GM12878 (cell line): ENCODE measurements around the gene LTBP2. TPM values are rescaled to one million over a fixed set of nuclear protein-coding genes. Genes with fewer than 3 reads are reported as not detected.
A peak's percentile ranks its signal among the peaks of the same experiment; 100 is the strongest.

Source experiments
- ATAC-seq: fragments of 200-7000 bp; cut with Tn5 transposase; 3 replicates; pipeline ENCODE4 v1.9.1; 2020; ENCODE audit warnings: mild to moderate bottlenecking, moderate library complexity
- BruUV-seq: library from RNA; stranded (reverse); fragments of 400-500 nt; replicated peaks from 2 replicates; lab custom pipeline; 2021; lab: Mats Ljungman, UMichigan
- CTCF ChIA-PET: fragments of 300-600 bp; sonication (Branson Sonifier 250); formaldehyde crosslinking; extraction: SDS; loops from one replicate; lab custom pipeline; 2021; ENCODE audit warnings: inconsistent platforms; lab: Yijun Ruan, JAX
- POLR2A ChIA-PET: fragments of 350-600 bp; formaldehyde crosslinking; extraction: SDS; loops from one replicate; lab custom pipeline; 2021; ENCODE audit warnings: inconsistent platforms; lab: Charles Lee
- RAD21 ChIA-PET: fragments of 300-600 bp; sonication (Branson Sonifier 250); formaldehyde crosslinking; loops from one replicate; lab custom pipeline; 2023; ENCODE audit warnings: antibody characterized with exemption; ENCODE audit not compliant: unreplicated experiment; lab: Charles Lee
- SMC1A ChIA-PET: fragments of 300-600 bp; sonication (Branson Sonifier 250); formaldehyde crosslinking; loops from one replicate; lab custom pipeline; 2023; ENCODE audit not compliant: unreplicated experiment, uncharacterized antibody; lab: Charles Lee
- DNase-seq: peaks from one replicate; pipeline ENCODE4 v3.0.0-alpha.2; 2011; ENCODE audit warnings: low read depth, low spot score
- FAIRE-seq: peaks from 3 replicates; lab custom pipeline; 2011; peaks lifted over from hg19 to GRCh38; lab: Jason Lieb, UNC
- H2AFZ ChIP-seq: 2 replicates; pipeline ENCODE4 v1.6.0; 2011; ENCODE audit warnings: low read depth, low read length, control low read depth; ENCODE audit not compliant: control insufficient read depth
- H3K27ac ChIP-seq: 2 replicates; pipeline ENCODE4 v1.5.1; 2011; ENCODE audit warnings: control low read depth; ENCODE audit not compliant: control insufficient read depth, insufficient read depth
- H3K27me3 ChIP-seq, 2 experiments: replicated peaks in 1 of 2; 2 replicates each; pipeline versions ENCODE4 v1.6.0 to v1.6.1; 2011; ENCODE audit warnings: low read length in 1 of 2; ENCODE audit not compliant: control insufficient read depth in 2 of 2, insufficient read depth in 2 of 2
- H3K36me3 ChIP-seq, 2 experiments: 2 replicates each; pipeline ENCODE4 v1.5.1; 2011; ENCODE audit warnings: low read length in 1 of 2; ENCODE audit not compliant: control insufficient read depth in 2 of 2, insufficient read depth in 2 of 2
- H3K4me1 ChIP-seq: 2 replicates; pipeline ENCODE4 v1.6.1; 2011; ENCODE audit warnings: mild to moderate bottlenecking, low read length, moderate library complexity, mixed read lengths; ENCODE audit not compliant: control insufficient read depth, insufficient read depth
- H3K4me2 ChIP-seq: 2 replicates; pipeline ENCODE4 v1.6.0; 2011; ENCODE audit warnings: control low read depth; ENCODE audit not compliant: control insufficient read depth, insufficient read depth
- H3K4me3 ChIP-seq: fragments of 200-600 bp; sonication (generic); 2 replicates; pipeline ENCODE4 v1.5.1; 2016
- H3K79me2 ChIP-seq: 2 replicates; pipeline ENCODE4 v1.6.0; 2011; ENCODE audit warnings: low read length; ENCODE audit not compliant: control insufficient read depth, insufficient read depth
- H3K9ac ChIP-seq: 2 replicates; pipeline ENCODE4 v1.8.0; 2011; ENCODE audit warnings: low read length, control low read depth, mixed read lengths; ENCODE audit not compliant: control insufficient read depth, insufficient read depth
- H3K9me3 ChIP-seq: replicated peaks from 3 replicates; pipeline ENCODE4 v1.5.1; 2011; ENCODE audit warnings: mild to moderate bottlenecking, low read length; ENCODE audit not compliant: control insufficient read depth, insufficient read depth
- H4K20me1 ChIP-seq: 2 replicates; pipeline ENCODE4 v1.6.0; 2011; ENCODE audit not compliant: control insufficient read depth, insufficient read depth
- BMI1 ChIP-seq: fragments of 450-650 bp; IDR thresholded peaks from 2 replicates; pipeline ENCODE4 v1.6.1; 2016; ENCODE audit warnings: mild to moderate bottlenecking, moderate library complexity, borderline replicate concordance
- EED ChIP-seq: sonication (generic); IDR thresholded peaks from 2 replicates; pipeline ENCODE4 v1.6.1; 2016; ENCODE audit warnings: antibody characterized with exemption, low read depth
- IRF4 ChIP-seq: IDR thresholded peaks from 2 replicates; pipeline ENCODE4 v1.6.1; 2011; ENCODE audit warnings: low read depth, low read length
- MYC ChIP-seq: IDR thresholded peaks from 2 replicates; pipeline ENCODE4 v1.6.1; 2011; ENCODE audit warnings: mild to moderate bottlenecking, low read length, moderate library complexity, inconsistent platforms; ENCODE audit not compliant: insufficient read depth, insufficient replicate concordance, insufficient read length, severe bottlenecking
- NFXL1 ChIP-seq: fragments of 450-650 bp; IDR thresholded peaks from 2 replicates; pipeline ENCODE4 v1.6.1; 2017; ENCODE audit warnings: antibody characterized with exemption, mild to moderate bottlenecking, borderline replicate concordance
- NFYA ChIP-seq: IDR thresholded peaks from 2 replicates; pipeline ENCODE4 v1.6.1; 2011; ENCODE audit warnings: low read depth, mild to moderate bottlenecking, low read length, improper control_type of control experiment, borderline replicate concordance
- SIX5 ChIP-seq: IDR thresholded peaks from 2 replicates; pipeline ENCODE4 v1.6.1; 2011; ENCODE audit warnings: mild to moderate bottlenecking, low read depth, low read length, moderate library complexity; ENCODE audit not compliant: severe bottlenecking
- SMC3 ChIP-seq: IDR thresholded peaks from 2 replicates; pipeline ENCODE4 v1.6.1; 2011; ENCODE audit warnings: low read length, improper control_type of control experiment, borderline replicate concordance
- TARDBP ChIP-seq: IDR thresholded peaks from 2 replicates; pipeline ENCODE4 v1.6.1; 2016; ENCODE audit warnings: borderline replicate concordance
- TCF12 ChIP-seq: IDR thresholded peaks from 2 replicates; pipeline ENCODE4 v1.6.1; 2011; ENCODE audit warnings: low read depth, mild to moderate bottlenecking, low read length
- TCF7 ChIP-seq: IDR thresholded peaks from 2 replicates; pipeline ENCODE4 v1.6.1; 2014; ENCODE audit warnings: antibody characterized with exemption, borderline replicate concordance
- WGBS: methylation state at CpG from one replicate; pipeline ENCODE4 v1.1.6; 2016; ENCODE audit warnings: low lambda C conversion rate; ENCODE audit not compliant: insufficient replicate concordance, insufficient coverage; ENCODE audit errors: missing lambda C conversion rate; 5-methylcytosine and 5-hydroxymethylcytosine counted together
- in situ Hi-C: fragments of 300-500 bp; cut with MboI; formaldehyde crosslinking; loops from 9 replicates; pipeline ENCODE4 v1.14.3; 2018; ENCODE audit warnings: mixed read lengths
- intact Hi-C: fragments of 100-400 bp; cut with micrococcal nuclease; formaldehyde crosslinking; loops from one replicate; pipeline ENCODE4 v1.14.2; 2022; ENCODE audit not compliant: unreplicated experiment
- polyA plus RNA-seq, 11 experiments: library from polyadenylated mRNA; depleted of rRNA in 4 of 11; unstranded in 6 of 11; stranded (reverse) in 5 of 11; fragments of >200 nt; fragmentation: Nextera tagmentation in 4 of 11; fragmentation: Illumina TruSeq in 1 of 11; extraction: Ambion mirVana in 4 of 11; extraction: Trizol in 1 of 11; gene quantifications; 1 replicate in 1 of 11; 2 replicates in 10 of 11; pipeline versions ENCODE4 v1.2.1 to v1.2.3, GENCODE V29; 2011 to 2016; ENCODE audit warnings: inconsistent platforms in 2 of 11, missing spikeins in 2 of 11, low read depth in 1 of 11
- total RNA-seq, 4 experiments: library from RNA; depleted of rRNA in 3 of 4; stranded (reverse); fragments of >200 nt in 3 of 4; fragmentation: Illumina TruSeq in 1 of 4; extraction: Trizol in 1 of 4; gene quantifications; 2 replicates each; pipeline versions ENCODE4 v1.2.1 to v1.2.3, GENCODE V29; 2013 to 2021
- TF ChIP-seq, protein P1 (sequence below): fragments of 450-650 bp; IDR thresholded peaks from 2 replicates; pipeline ENCODE4 v1.6.1; 2014; ENCODE audit warnings: mild to moderate bottlenecking
- TF ChIP-seq, protein P2 (sequence below): fragments of 450-650 bp; IDR thresholded peaks from 2 replicates; pipeline ENCODE4 v1.6.1; 2016; ENCODE audit warnings: mild to moderate bottlenecking

Gene LTBP2
- total and polyA plus RNA-seq, 10 of the 15 experiments (the other 5 are each of a cell fraction or from before 2014, with no cell fraction given) = 0.03 to 0.23 (median 0.06) TPM; not detected in 1

- no peak for DNase-seq
- Histone ChIP-seq H3K9me3 (no peaks in the 10 kb centered on the region), H3K79me2 (no peaks in the 10 kb centered on the region), H3K27ac (no peak overlapping the region), H3K4me1 (no peaks in the 10 kb centered on the region), H2AFZ (no peak overlapping the region), H3K4me2 (no peak overlapping the region), H4K20me1 (no peaks in the 10 kb centered on the region), H3K9ac (no peak overlapping the region), H3K36me3 (no peaks in the 10 kb centered on the region; a peak in 1 of 4 replicates), H3K4me3 (no peak overlapping the region), H3K27me3 (no peaks in the 10 kb centered on the region)
- POLR2A ChIA-PET = no interaction called here
- WGBS = 95% methylated on average over 3 of the region's 3 CpGs
- RAD21 ChIA-PET = no interaction called here
- ATAC-seq = no peak
- FAIRE-seq = no peak
- intact Hi-C loops = no loop called here
- in situ Hi-C loops = no loop called here
- SMC1A ChIA-PET = no interaction called here
- CTCF ChIA-PET = no interaction called here
- TF ChIP-seq, protein P1, sequence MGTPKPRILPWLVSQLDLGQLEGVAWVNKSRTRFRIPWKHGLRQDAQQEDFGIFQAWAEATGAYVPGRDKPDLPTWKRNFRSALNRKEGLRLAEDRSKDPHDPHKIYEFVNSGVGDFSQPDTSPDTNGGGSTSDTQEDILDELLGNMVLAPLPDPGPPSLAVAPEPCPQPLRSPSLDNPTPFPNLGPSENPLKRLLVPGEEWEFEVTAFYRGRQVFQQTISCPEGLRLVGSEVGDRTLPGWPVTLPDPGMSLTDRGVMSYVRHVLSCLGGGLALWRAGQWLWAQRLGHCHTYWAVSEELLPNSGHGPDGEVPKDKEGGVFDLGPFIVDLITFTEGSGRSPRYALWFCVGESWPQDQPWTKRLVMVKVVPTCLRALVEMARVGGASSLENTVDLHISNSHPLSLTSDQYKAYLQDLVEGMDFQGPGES = no peak
- TF ChIP-seq BMI1 (peak; percentile 42; the same call in 1 of the 2 replicates), SMC3 (no peak), EED (no peak)
- TF ChIP-seq, protein P2, sequence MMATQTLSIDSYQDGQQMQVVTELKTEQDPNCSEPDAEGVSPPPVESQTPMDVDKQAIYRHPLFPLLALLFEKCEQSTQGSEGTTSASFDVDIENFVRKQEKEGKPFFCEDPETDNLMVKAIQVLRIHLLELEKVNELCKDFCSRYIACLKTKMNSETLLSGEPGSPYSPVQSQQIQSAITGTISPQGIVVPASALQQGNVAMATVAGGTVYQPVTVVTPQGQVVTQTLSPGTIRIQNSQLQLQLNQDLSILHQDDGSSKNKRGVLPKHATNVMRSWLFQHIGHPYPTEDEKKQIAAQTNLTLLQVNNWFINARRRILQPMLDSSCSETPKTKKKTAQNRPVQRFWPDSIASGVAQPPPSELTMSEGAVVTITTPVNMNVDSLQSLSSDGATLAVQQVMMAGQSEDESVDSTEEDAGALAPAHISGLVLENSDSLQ = no peak
- BruUV-seq = no TSS peak
These were observed 135.4 kb downstream of the LTBP2 start for GRCh38 chr14:74476607-74477006.

DNA sequence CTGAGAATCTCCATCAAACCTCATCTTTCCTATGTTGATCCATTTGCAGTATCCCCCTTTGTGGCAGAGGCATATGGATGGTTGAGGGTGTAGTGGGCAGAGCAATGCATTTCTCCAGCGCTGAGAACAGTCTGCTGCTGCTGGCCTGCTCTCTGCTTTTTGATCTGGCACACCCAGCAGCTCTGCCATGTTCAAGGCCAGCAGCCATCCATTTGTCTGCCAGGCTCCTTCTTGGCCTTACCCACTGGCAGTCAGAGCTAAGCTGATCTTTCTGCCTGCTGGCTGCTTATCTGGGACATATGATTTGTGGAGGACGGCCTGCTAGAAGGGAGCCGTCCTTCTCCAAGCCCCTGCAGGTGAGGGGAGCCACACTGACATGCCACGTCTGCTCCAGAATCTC lies 135.9 kb downstream of the LTBP2 start:
- ATAC-seq (no peak), DNase-seq (no peak), FAIRE-seq (no peak)
- POLR2A ChIA-PET = no interaction called here
- no peaks in the 10 kb centered on the region for H3K27me3 ChIP-seq
- H3K4me1 ChIP-seq = no peaks in the 10 kb centered on the region
- RAD21 ChIA-PET = no interaction called here
- no peak overlapping the region for H3K27ac ChIP-seq
- SMC1A ChIA-PET = no interaction called here
- WGBS = 93% methylated on average over 4 of the region's 4 CpGs
- CTCF ChIA-PET = interaction anchor here (1.4 kb wide), 1 partner anchor 14 kb away, joined by 4 read pairs; no protein-coding TSS in a partner anchor
- BruUV-seq = no TSS peak
- H2AFZ ChIP-seq = no peak overlapping the region
- no peaks in the 10 kb centered on the region for H3K9me3 ChIP-seq
- no peak overlapping the region for H3K9ac ChIP-seq
- intact Hi-C loops = no loop called here
- H4K20me1 ChIP-seq = no peaks in the 10 kb centered on the region
- no peak overlapping the region for H3K4me2 ChIP-seq
- in situ Hi-C loops = no loop called here
- TF ChIP-seq SMC3 = no peak
- no peak for TF ChIP-seq TCF12
- TF ChIP-seq SIX5 = no peak
- no peak for TF ChIP-seq TARDBP
- TF ChIP-seq NFXL1 = no peak
- no peak for TF ChIP-seq TCF7
- no peak for TF ChIP-seq NFYA
- no peak for TF ChIP-seq MYC
- no peak for TF ChIP-seq IRF4
- H3K79me2 ChIP-seq = no peaks in the 10 kb centered on the region
- H3K4me3 ChIP-seq = no peak overlapping the region
- H3K36me3 ChIP-seq = no peaks in the 10 kb centered on the region; a peak in 1 of 4 replicates
